ENCODE results near the gene KRTAP10-12. TPM values are rescaled to one million over a fixed set of nuclear protein-coding genes. Genes with fewer than 3 reads are reported as not detected.

KRTAP10-12 gene
- total RNA-seq, 4 donors from 2014 or later, result not detected

DNA sequence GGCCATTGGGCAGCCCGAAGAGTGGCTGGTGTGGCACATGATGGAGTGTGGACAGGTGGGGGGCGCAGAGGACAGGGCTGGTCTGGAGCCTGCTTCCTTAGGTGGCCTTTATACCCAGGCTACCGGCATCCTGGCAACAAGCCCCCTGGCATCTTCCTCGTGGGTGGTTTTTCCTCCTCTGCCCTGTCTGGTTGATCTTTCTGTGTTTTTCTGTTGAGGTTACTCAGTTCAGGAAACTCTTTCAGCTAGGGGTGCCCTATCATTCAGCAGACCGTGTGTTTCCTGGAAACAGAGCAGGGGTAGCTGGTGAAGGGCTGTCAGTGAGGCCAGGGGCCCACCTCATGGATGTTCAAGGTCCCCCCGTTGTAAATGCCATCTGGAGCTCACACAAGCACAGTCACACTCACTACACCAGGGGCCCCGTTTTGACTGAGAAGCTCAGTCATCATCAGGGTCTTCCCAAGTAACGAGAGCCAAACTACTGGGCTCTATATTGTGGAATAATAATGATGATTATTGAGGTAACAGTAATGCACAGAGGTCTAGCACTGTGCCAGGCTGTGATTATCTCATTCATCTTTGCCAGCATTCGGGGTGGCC is 42.3 kb upstream of the KRTAP10-12 start, which contains the start of gene KRTAP12-4:
Gene KRTAP12-4 (minus strand): TSS at position 84 of the 600 bp plus-strand sequence. CDS start 45 bp downstream, at position 39.
- 79% methylated on average over 7 of the region's 9 CpGs for WGBS
- Histone ChIP-seq H3K4me1 (no peaks in the 10 kb centered on the region), H3K36me3 (no peaks in the 10 kb centered on the region), H3K9me3 (peaks cover 0 to 13% (median 6%) of the 10 kb centered on the region in 4 donors), H3K4me3 (no peak within 1 kb of the TSS), H3K27me3 (peaks cover 0 to 65% (median 0%) of the 10 kb centered on the region in 4 donors), H3K27ac (replicated peaks in 1 of 4) (no peak within 1 kb of the TSS)
- no peak for DNase-seq (ENCODE audit: extremely low spot score)
- intact Hi-C loops (cut with DNase I), result no loop called here
- TF ChIP-seq CTCF (IDR thresholded peaks at IDR 0.05), result no peak
- no peak for TF ChIP-seq POLR2AphosphoS5 (IDR thresholded peaks at IDR 0.05)
- TF ChIP-seq EP300 (IDR thresholded peaks at IDR 0.05), result no peak
- TF ChIP-seq POLR2A (IDR thresholded peaks at IDR 0.05; ENCODE audit: low read depth), result no peak

GRCh38 chr21:44656868-44657267 is 40.1 kb upstream of the KRTAP10-12 start:
- peaks cover 0 to 46% (median 0%) of the 10 kb centered on the region in 4 donors for H3K27me3 ChIP-seq
- intact Hi-C loops (cut with DNase I), result no loop called here
- H3K4me1 ChIP-seq, result no peaks in the 10 kb centered on the region
- H3K4me3 ChIP-seq, result no peak overlapping the region
- 62% methylated on average over 1 of the region's 1 CpG for WGBS
- no peaks in the 10 kb centered on the region for H3K36me3 ChIP-seq
- no peak overlapping the region for H3K27ac ChIP-seq (replicated peaks in 1 of 4)
- H3K9me3 ChIP-seq, result peaks cover 0 to 13% (median 6%) of the 10 kb centered on the region in 4 donors
- no peak for TF ChIP-seq POLR2A (IDR thresholded peaks at IDR 0.05; ENCODE audit: low read depth)
- TF ChIP-seq EP300 (IDR thresholded peaks at IDR 0.05), result no peak
- TF ChIP-seq CTCF (IDR thresholded peaks at IDR 0.05), result no peak
- TF ChIP-seq POLR2AphosphoS5 (IDR thresholded peaks at IDR 0.05), result no peak
- no peak for DNase-seq (ENCODE audit: extremely low spot score)

- WGBS, result 77% methylated on average over 26 of the region's 26 CpGs
- intact Hi-C loops (cut with DNase I), result no loop called here
- Histone ChIP-seq H3K36me3 (no peaks in the 10 kb centered on the region), H3K4me1 (no peaks in the 10 kb centered on the region), H3K27ac (replicated peaks in 1 of 4) (no peak within 1 kb of the TSS), H3K9me3 (peaks cover 0 to 13% (median 6%) of the 10 kb centered on the region in 4 donors), H3K27me3 (peaks cover 0 to 46% (median 0%) of the 10 kb centered on the region in 4 donors), H3K4me3 (no peak within 1 kb of the TSS)
- TF ChIP-seq CTCF (IDR thresholded peaks at IDR 0.05) (no peak), EP300 (IDR thresholded peaks at IDR 0.05) (no peak), POLR2AphosphoS5 (IDR thresholded peaks at IDR 0.05) (no peak), POLR2A (IDR thresholded peaks at IDR 0.05; ENCODE audit: low read depth) (no peak)
- no peak for DNase-seq (ENCODE audit: extremely low spot score)
These were observed 39.1 kb upstream of the KRTAP10-12 start, which contains the start of gene KRTAP12-3 for GRCh38 chr21:44657635-44658540. Gene KRTAP12-3 (plus strand): TSS chr21:44657932. CDS start chr21:44657980, 48 bp downstream.

GRCh38 chr21:44658541-44658910 is 38.4 kb upstream of the KRTAP10-12 start:
- intact Hi-C loops (cut with DNase I), result no loop called here
- 77% methylated on average over 5 of the region's 5 CpGs for WGBS
- Histone ChIP-seq H3K27ac (replicated peaks in 1 of 4) (no peak overlapping the region), H3K9me3 (peaks cover 0 to 13% (median 6%) of the 10 kb centered on the region in 4 donors), H3K4me3 (no peak overlapping the region), H3K36me3 (no peaks in the 10 kb centered on the region), H3K4me1 (no peaks in the 10 kb centered on the region), H3K27me3 (peaks cover 0 to 45% (median 0%) of the 10 kb centered on the region in 4 donors)
- DNase-seq (ENCODE audit: extremely low spot score), result no peak
- no peak for TF ChIP-seq CTCF (IDR thresholded peaks at IDR 0.05)
- no peak for TF ChIP-seq POLR2AphosphoS5 (IDR thresholded peaks at IDR 0.05)
- TF ChIP-seq EP300 (IDR thresholded peaks at IDR 0.05), result no peak
- no peak for TF ChIP-seq POLR2A (IDR thresholded peaks at IDR 0.05; ENCODE audit: low read depth)
